ENCODE data around the gene HAPSTR1.

GRCh38 chr16:9113707-9114106 is 22.3 kb downstream of the HAPSTR1 start:
- TF ChIP-seq CTCF (conservative IDR thresholded peaks at IDR 0.05; ENCODE audit: low read length) (no peak), EZH2phosphoT487 (IDR thresholded peaks at IDR 0.05; ENCODE audit: borderline replicate concordance) (no peak)

Data from Loucy (cell line).